ENCODE measurements around the gene CYP3A7. TPM values are rescaled to one million over a fixed set of nuclear protein-coding genes. Genes with fewer than 3 reads are reported as not detected.
"Not testable (repeated sequence)": the region's sequence is repeated elsewhere in the genome, so short reads cannot be mapped to it uniquely, and the experiment has no call there.

CYP3A7 gene
- total RNA-seq, 2 experiments from 2014 or later, result not detected

DNA sequence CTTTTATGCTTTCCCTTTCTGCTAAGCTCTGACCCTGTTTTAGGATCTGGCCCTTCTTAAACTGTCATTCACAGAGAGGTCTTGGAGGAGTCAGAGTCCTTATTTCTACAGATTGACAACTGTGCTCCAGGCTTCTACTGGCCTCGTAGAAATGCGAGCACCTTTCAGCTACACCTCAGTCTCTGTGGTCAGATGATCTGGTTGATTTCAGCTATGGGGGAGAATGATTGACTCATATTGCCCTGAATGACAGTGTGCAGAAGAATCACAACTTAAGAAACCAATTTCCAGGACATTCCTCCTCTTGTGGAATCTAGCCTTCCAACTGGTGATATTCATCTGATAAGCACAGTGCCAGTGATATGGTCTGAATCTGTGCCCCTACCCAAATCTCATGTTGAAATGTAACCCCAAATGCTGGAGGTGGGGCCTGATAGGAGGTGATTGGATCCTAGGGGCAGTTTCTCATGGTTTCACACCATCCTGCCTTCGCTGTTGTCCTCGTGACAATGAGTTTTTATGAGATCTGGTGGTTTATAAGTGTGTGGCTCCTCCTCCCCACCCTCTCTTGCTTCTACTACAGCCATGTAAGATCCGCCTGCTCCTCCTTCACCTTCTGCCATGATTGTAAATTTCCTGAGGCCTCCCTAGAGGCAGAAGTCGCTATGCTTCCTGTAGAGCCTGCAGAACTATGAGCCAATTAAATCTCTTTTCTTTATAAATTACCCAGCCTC is 14.0 kb upstream of the CYP3A7 start:
- no peaks in the 10 kb centered on the region for H3K36me3 Mint-ChIP-seq (ENCODE audit: low read depth)
- Histone ChIP-seq H3K27me3 (ENCODE audit: control insufficient read depth in 1 of 2, insufficient read depth in 2 of 2, low read length in 2 of 2) (no peaks in the 10 kb centered on the region), H3K36me3 (ENCODE audit: insufficient read depth, low read length) (no peaks in the 10 kb centered on the region), H3K27ac (ENCODE audit: low read depth in 1 of 2, low read length in 2 of 2) (no peak overlapping the region), H3K4me3 (ENCODE audit: low read length) (no peak overlapping the region), H3K9me3 (ENCODE audit: control insufficient read depth in 1 of 2, insufficient read depth in 1 of 2, low read length in 2 of 2) (no peaks in the 10 kb centered on the region), H3K4me1 (ENCODE audit: insufficient read depth, low read length) (no peaks in the 10 kb centered on the region)
- H3K4me3 Mint-ChIP-seq, result no peak overlapping the region
- H3K9me3 Mint-ChIP-seq, result no peaks in the 10 kb centered on the region
- TF ChIP-seq, protein P1, sequence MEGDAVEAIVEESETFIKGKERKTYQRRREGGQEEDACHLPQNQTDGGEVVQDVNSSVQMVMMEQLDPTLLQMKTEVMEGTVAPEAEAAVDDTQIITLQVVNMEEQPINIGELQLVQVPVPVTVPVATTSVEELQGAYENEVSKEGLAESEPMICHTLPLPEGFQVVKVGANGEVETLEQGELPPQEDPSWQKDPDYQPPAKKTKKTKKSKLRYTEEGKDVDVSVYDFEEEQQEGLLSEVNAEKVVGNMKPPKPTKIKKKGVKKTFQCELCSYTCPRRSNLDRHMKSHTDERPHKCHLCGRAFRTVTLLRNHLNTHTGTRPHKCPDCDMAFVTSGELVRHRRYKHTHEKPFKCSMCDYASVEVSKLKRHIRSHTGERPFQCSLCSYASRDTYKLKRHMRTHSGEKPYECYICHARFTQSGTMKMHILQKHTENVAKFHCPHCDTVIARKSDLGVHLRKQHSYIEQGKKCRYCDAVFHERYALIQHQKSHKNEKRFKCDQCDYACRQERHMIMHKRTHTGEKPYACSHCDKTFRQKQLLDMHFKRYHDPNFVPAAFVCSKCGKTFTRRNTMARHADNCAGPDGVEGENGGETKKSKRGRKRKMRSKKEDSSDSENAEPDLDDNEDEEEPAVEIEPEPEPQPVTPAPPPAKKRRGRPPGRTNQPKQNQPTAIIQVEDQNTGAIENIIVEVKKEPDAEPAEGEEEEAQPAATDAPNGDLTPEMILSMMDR (IDR thresholded peaks at IDR 0.05), result no peak
- ChIA-PET POLR2A (no interaction called here), CTCF (no interaction called here)
- no peak overlapping the region for H3K27ac Mint-ChIP-seq
- no peaks in the 10 kb centered on the region for H3K4me1 Mint-ChIP-seq (ENCODE audit: low read depth)
- ATAC-seq (ENCODE audit: poor library complexity) (no peak), DNase-seq (no peak)
- intact Hi-C loops (cut with DNase I, micrococcal nuclease), result no loop called here
- peaks cover 18% of the 10 kb centered on the region for H3K27me3 Mint-ChIP-seq

DNA sequence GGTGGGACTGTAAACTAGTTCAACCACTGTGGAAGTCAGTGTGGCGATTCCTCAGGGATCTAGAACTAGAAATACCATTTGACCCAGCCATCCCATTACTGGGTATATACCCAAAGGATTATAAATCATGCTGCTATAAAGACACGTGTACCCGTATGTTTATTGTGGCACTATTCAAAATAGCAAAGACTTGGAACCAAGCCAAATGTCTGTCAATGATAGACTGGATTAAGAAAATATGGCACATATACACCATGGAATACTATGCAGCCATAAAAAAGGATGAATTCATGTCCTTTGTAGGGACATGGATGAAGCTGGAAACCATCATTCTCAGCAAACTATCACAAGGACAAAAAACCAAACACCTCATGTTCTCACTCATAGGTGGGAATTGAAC is 11.9 kb upstream of the CYP3A7 start:
- H3K4me3 Mint-ChIP-seq; intact Hi-C loops (cut with DNase I, micrococcal nuclease); CTCF ChIA-PET: not testable (repeated sequence)

DNA sequence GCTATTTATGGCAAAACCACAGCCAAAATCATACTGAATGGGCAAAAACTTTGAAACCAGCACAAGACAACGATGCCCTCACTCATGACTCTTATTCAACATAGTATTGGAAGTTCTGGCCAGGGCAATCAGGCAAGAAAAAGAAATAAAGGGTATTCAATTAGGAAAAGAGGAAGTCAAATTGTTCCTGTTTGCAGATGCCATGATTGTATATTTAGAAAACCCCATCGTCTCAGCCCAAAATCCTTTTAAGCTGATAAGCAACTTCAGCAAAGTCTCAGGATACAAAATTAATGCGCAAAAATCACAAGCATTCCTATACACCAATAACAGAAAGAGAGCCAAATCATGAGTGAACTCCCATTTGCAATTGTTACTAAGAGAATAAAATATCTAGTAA is 10.4 kb upstream of the CYP3A7 start:
- H3K9me3 ChIP-seq (ENCODE audit: control insufficient read depth in 1 of 2, insufficient read depth in 1 of 2, low read length in 2 of 2); H3K36me3 Mint-ChIP-seq (ENCODE audit: low read depth); H3K27ac ChIP-seq (ENCODE audit: low read depth in 1 of 2, low read length in 2 of 2); ATAC-seq (ENCODE audit: poor library complexity); H3K36me3 ChIP-seq (ENCODE audit: insufficient read depth, low read length); intact Hi-C loops (cut with DNase I, micrococcal nuclease); H3K27ac Mint-ChIP-seq; CTCF ChIA-PET; H3K27me3 ChIP-seq (ENCODE audit: control insufficient read depth in 1 of 2, insufficient read depth in 2 of 2, low read length in 2 of 2); H3K4me1 Mint-ChIP-seq (ENCODE audit: low read depth); H3K4me3 Mint-ChIP-seq; DNase-seq; H3K4me1 ChIP-seq (ENCODE audit: insufficient read depth, low read length); H3K9me3 Mint-ChIP-seq; POLR2A ChIA-PET; H3K27me3 Mint-ChIP-seq; H3K4me3 ChIP-seq (ENCODE audit: low read length): not testable (repeated sequence)

More for the DNA sequence above, 11.9 kb upstream of the CYP3A7 start:
- H3K4me3 ChIP-seq (ENCODE audit: low read length); H3K9me3 ChIP-seq (ENCODE audit: control insufficient read depth in 1 of 2, insufficient read depth in 1 of 2, low read length in 2 of 2); H3K4me1 ChIP-seq (ENCODE audit: insufficient read depth, low read length); H3K36me3 Mint-ChIP-seq (ENCODE audit: low read depth); H3K27me3 Mint-ChIP-seq; DNase-seq; ATAC-seq (ENCODE audit: poor library complexity); H3K4me1 Mint-ChIP-seq (ENCODE audit: low read depth); POLR2A ChIA-PET; H3K27ac ChIP-seq (ENCODE audit: low read depth in 1 of 2, low read length in 2 of 2); H3K9me3 Mint-ChIP-seq; H3K27me3 ChIP-seq (ENCODE audit: control insufficient read depth in 1 of 2, insufficient read depth in 2 of 2, low read length in 2 of 2); H3K36me3 ChIP-seq (ENCODE audit: insufficient read depth, low read length); H3K27ac Mint-ChIP-seq: not testable (repeated sequence)

DNA sequence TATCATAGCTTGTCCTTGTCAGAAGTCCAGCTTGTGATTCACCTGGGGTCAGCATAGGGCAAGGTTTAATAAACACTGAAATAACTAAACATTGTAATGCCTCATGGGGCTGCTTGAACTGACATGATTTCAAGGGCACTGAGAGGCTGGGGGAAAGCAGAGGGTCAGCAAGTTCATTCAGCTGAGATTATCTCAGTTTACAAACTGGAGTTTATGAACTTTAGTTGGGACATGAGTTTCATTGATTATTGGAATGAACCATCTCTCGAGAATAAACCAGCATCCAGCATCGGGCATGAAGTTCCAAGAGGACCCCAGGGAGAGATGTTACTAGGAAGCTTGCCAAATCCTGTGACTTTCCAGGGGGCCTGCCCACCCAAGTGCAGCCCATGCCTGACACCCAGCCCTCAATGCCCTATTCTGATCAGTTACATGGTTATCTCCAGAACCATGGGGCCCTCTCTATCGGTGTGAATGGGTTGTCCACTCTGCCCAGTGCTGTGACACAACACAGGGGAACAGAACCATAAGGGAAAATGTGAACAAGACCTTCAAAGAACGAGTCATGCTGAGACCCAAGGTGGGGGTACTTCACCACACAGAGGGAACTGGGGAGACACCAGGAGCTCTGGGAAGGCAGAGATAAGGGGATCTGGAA is 7.9 kb upstream of the CYP3A7 start:
- H3K27ac ChIP-seq (ENCODE audit: low read depth in 1 of 2, low read length in 2 of 2), result no peak overlapping the region
- ChIA-PET CTCF (no interaction called here), POLR2A (no interaction called here)
- Mint-ChIP-seq H3K4me3 (no peak overlapping the region), H3K36me3 (ENCODE audit: low read depth) (no peaks in the 10 kb centered on the region), H3K27ac (no peak overlapping the region), H3K4me1 (ENCODE audit: low read depth) (no peaks in the 10 kb centered on the region), H3K9me3 (no peaks in the 10 kb centered on the region), H3K27me3 (no peaks in the 10 kb centered on the region)
- no peaks in the 10 kb centered on the region for H3K36me3 ChIP-seq (ENCODE audit: insufficient read depth, low read length)
- H3K4me3 ChIP-seq (ENCODE audit: low read length), result no peak overlapping the region
- TF ChIP-seq, protein P1 (IDR thresholded peaks at IDR 0.05), result no peak
- no peaks in the 10 kb centered on the region for H3K27me3 ChIP-seq (ENCODE audit: control insufficient read depth in 1 of 2, insufficient read depth in 2 of 2, low read length in 2 of 2)
- no peaks in the 10 kb centered on the region for H3K4me1 ChIP-seq (ENCODE audit: insufficient read depth, low read length)
- no peaks in the 10 kb centered on the region for H3K9me3 ChIP-seq (ENCODE audit: control insufficient read depth in 1 of 2, insufficient read depth in 1 of 2, low read length in 2 of 2)
- DNase-seq (no peak), ATAC-seq (ENCODE audit: poor library complexity) (no peak)
- intact Hi-C loops (cut with DNase I, micrococcal nuclease), result no loop called here

All from CD4-positive, alpha-beta T cell (primary cell).